ENCODE results near the gene KLHL13.

- TF ChIP-seq CTCF (IDR thresholded peaks at IDR 0.05; ENCODE audit: poor library complexity) = no peak
- no peak for TF ChIP-seq EZH2 (IDR thresholded peaks at IDR 0.05; ENCODE audit: borderline replicate concordance)
- TF ChIP-seq EZH2phosphoT487 (IDR thresholded peaks at IDR 0.05; ENCODE audit: low read depth, severe bottlenecking, unreplicated experiment) = no peak
Measured at GRCh38 chrX:118131336-118131735, 14.7 kb upstream of the KLHL13 start.
